ENCODE results near the gene ARHGEF16. TPM values are rescaled to one million over a fixed set of nuclear protein-coding genes. Genes with fewer than 3 reads are reported as not detected.

The ARHGEF16 gene
- total RNA-seq, 6 donors from 2014 or later, result 11.9 to 28.9 (median 13.4) TPM

DNA sequence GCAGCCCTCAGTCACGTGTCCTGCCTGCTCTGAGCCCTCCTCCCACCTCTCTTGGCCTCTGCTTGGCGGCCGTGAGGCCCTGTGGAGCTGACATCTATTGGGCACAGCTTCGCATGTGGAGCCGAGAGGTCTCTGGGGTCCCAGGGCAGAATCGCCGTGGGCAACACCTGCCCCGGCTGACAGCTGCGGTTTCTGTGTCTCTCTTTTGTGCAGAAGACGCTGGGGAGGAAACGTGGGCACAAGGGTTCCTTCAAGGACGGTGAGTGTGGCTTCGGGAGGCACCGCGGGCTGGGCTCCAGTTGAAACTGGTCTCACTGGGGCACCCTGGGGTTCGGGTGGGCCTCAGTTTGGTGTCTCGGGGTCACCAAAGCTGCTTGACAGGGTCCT, 11.5 kb downstream of the ARHGEF16 start:
- Histone ChIP-seq H3K27ac (no peak overlapping the region), H3K4me3 (no peak overlapping the region), H3K27me3 (no peaks in the 10 kb centered on the region), H3K9me3 (no peaks in the 10 kb centered on the region), H3K36me3 (peaks cover 0 to 5% (median 2%) of the 10 kb centered on the region in 4 donors), H3K4me1 (no peaks in the 10 kb centered on the region)
- ATAC-seq (ENCODE audit: low FRiP score in 2 of 2) (no peak), DNase-seq (peak in 1 of 2 donors; percentile 53)
- TF ChIP-seq, protein P1, sequence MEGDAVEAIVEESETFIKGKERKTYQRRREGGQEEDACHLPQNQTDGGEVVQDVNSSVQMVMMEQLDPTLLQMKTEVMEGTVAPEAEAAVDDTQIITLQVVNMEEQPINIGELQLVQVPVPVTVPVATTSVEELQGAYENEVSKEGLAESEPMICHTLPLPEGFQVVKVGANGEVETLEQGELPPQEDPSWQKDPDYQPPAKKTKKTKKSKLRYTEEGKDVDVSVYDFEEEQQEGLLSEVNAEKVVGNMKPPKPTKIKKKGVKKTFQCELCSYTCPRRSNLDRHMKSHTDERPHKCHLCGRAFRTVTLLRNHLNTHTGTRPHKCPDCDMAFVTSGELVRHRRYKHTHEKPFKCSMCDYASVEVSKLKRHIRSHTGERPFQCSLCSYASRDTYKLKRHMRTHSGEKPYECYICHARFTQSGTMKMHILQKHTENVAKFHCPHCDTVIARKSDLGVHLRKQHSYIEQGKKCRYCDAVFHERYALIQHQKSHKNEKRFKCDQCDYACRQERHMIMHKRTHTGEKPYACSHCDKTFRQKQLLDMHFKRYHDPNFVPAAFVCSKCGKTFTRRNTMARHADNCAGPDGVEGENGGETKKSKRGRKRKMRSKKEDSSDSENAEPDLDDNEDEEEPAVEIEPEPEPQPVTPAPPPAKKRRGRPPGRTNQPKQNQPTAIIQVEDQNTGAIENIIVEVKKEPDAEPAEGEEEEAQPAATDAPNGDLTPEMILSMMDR (IDR thresholded peaks at IDR 0.05), result no peak
- 84 to 86% methylated on average over 14 to 17 of the region's 17 CpGs for WGBS, 2 donors

DNA sequence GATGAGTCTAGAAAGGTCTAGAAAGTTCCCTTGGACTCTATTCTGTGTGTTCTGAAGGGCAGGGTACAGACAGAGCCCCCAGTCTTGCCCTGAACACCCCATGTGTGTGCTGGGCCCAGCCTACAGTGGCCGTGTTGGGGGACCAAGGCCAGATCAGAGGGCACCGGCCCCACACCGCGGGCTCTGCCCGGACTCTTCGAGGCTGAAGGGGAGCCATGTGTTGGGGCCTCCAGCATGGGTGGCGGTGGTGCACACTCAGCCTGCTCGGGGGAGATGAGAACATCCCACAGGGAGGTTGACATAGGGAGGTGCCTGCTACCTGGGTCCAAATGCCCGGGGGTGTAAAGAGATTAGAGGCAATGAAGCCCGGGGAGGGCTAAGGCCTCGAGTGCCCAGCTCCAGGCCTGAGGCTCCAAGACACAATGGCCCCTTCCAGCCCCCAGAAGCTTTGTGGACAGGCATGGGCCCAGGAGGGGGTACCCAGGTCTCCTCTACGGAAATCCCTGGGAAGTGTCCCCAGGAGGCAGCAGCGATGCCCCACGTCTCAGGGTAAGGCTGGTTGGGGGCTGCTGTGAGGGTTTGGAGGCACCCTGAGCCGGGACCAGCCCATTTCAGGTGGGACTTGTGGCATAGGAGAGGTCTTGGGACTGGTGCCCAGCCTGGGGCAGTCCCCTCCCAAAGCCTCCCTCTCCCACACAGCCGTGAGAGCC, 12.1 kb downstream of the ARHGEF16 start:
- ATAC-seq (ENCODE audit: low FRiP score in 2 of 2), result no peak
- Histone ChIP-seq H3K27me3 (no peaks in the 10 kb centered on the region), H3K4me1 (no peaks in the 10 kb centered on the region), H3K4me3 (no peak overlapping the region), H3K9me3 (no peaks in the 10 kb centered on the region), H3K27ac (no peak overlapping the region), H3K36me3 (peaks cover 0 to 5% (median 2%) of the 10 kb centered on the region in 4 donors)
- 89 to 93% methylated on average over 3 to 9 of the region's 16 CpGs for WGBS, 2 donors
- DNase-seq, result peak in 1 of 2 donors; percentile 55
- TF ChIP-seq EP300 (IDR thresholded peaks at IDR 0.05), result no peak
- TF ChIP-seq, protein P1 (IDR thresholded peaks at IDR 0.05), result no peak
- TF ChIP-seq POLR2A (IDR thresholded peaks at IDR 0.05), result no peak
- no peak for TF ChIP-seq POLR2AphosphoS5 (IDR thresholded peaks at IDR 0.05)

DNA sequence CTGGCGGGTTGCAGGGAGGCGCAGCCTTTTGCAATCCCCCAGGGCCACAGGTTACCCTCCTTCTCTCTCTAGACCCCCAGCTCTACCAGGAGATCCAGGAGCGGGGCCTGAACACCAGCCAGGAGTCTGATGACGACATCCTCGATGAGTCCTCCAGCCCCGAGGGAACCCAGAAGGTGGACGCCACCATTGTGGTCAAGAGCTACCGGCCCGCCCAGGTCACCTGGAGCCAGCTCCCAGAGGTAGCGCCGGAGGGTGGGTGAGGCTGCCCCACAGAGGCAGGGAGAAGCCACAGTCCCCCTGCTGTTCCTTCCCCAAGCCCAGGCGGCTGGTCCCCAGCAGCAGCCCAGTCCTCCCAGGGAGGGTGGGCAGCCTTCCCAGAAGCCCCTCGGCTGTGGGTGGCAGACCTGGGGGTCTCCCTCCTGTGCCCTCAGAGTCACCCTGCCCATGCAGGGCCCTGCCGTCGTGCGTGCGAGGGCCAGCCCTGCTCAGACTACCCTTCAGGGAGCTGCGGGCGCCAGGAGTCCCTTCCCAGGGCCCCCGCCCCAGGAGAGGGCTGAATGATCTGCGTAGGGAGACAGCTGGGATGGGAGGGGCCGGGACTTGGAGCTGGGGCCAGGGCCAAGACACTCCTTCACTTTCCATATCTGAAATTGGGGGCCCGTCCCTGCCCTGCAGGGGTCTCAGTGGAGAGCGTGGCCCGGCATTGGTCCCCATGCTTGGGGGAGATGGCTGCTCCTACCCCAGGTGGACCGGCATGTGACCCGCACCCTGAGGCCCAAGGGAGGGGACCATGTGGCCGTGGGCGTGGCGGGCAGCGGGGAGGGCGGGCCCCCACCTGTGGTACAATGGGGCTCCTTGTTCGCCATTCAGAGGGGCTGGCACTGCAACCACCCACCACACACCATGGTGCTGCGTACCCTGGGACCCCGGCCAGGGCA, 12.9 kb downstream of the ARHGEF16 start:
- ATAC-seq (ENCODE audit: low FRiP score in 2 of 2) (no peak), DNase-seq (peak in 1 of 2 donors; percentile 75)
- Histone ChIP-seq H3K27me3 (no peaks in the 10 kb centered on the region), H3K36me3 (peaks cover 0 to 5% (median 2%) of the 10 kb centered on the region in 4 donors), H3K27ac (no peak overlapping the region), H3K4me1 (no peaks in the 10 kb centered on the region), H3K4me3 (no peak overlapping the region), H3K9me3 (no peaks in the 10 kb centered on the region)
- WGBS, 2 donors, result 80 to 86% methylated on average over 3 to 33 of the region's 35 CpGs
- TF ChIP-seq EP300 (IDR thresholded peaks at IDR 0.05), result no peak
- TF ChIP-seq POLR2AphosphoS5 (IDR thresholded peaks at IDR 0.05), result no peak
- TF ChIP-seq, protein P1 (IDR thresholded peaks at IDR 0.05), result no peak

DNA sequence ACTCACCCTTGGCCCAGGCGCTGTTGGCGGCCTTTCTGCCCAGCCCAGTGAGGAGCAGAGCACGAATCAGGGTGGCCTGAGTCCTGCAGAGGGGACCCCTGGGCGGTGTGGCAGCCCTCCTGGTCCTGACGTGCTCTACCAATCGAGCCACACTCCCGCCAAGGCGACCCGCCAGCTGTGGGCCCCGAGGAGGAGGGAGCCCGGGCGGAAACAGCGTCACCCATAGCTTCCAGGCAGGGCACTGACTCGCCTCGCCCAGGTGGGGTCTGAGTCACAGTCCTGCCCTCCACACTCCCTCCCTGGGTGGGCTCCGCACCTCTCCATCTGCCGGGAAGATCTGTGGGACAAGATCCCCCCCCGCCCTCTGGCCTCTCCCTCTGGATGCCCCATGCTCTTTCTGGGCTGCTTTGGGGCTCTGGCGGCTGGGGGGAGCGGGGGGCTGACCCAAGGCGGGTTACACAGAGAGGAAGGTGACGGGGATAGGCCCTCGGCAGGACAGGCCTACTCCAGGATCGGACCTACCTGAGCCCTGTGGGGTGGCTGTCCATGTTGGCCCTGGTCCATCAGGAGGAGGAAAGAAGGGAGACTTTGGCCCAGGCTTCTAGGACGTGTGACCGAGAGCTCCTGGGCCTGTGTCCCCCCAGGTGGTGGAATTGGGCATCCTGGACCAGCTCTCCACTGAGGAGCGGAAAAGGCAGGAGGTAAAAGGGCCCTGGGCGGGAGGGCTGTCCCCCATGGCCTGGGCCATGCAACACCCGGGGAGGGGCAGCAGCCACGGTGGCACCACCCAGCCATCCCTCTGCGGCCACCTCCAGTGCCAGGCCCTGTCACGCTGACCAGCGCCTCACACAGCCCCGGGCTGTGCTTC, 14.0 kb downstream of the ARHGEF16 start:
- TF ChIP-seq POLR2AphosphoS5 (IDR thresholded peaks at IDR 0.05), result no peak
- no peak for TF ChIP-seq POLR2A (IDR thresholded peaks at IDR 0.05)
- no peak for TF ChIP-seq EP300 (IDR thresholded peaks at IDR 0.05)
- TF ChIP-seq, protein P1 (IDR thresholded peaks at IDR 0.05), result no peak
- 88 to 89% methylated on average over 14 to 33 of the region's 34 CpGs for WGBS, 2 donors
- DNase-seq (peak in 1 of 2 donors; percentile 77), ATAC-seq (ENCODE audit: low FRiP score in 2 of 2) (no peak)
- Histone ChIP-seq H3K4me3 (no peak overlapping the region), H3K27ac (no peak overlapping the region), H3K36me3 (peaks cover 0 to 5% (median 2%) of the 10 kb centered on the region in 4 donors), H3K4me1 (no peaks in the 10 kb centered on the region), H3K27me3 (no peaks in the 10 kb centered on the region), H3K9me3 (no peaks in the 10 kb centered on the region)
